K562 (cell line): Measurements from ENCODE around the gene EPDR1. TPM values are rescaled to one million over a fixed set of nuclear protein-coding genes. Genes with fewer than 3 reads are reported as not detected.

Source experiments
- ATAC-seq: fragments of 200-7000 bp; cut with Tn5 transposase; 3 replicates; pipeline ENCODE4 v1.9.1; 2020; ENCODE audit warnings: moderate library complexity
- BruUV-seq: library from RNA; stranded (reverse); fragments of 400-500 nt; replicated peaks from 2 replicates; lab custom pipeline; 2021; lab: Mats Ljungman, UMichigan
- CTCF ChIA-PET: fragments of 300-600 bp; formaldehyde crosslinking; extraction: SDS; loops from one replicate; lab custom pipeline; 2021; ENCODE audit warnings: low intra/inter-chr PET ratio; lab: Yijun Ruan, JAX
- POLR2A ChIA-PET: fragments of 300-600, 350-650 bp; sonication (Branson Sonifier 250); formaldehyde crosslinking; extraction: SDS; loops from one replicate; lab custom pipeline; 2021; ENCODE audit warnings: antibody characterized with exemption, inconsistent platforms; lab: Yijun Ruan, JAX
- DNase-seq, 4 experiments: peaks; one replicate each; pipeline versions ENCODE4 v3.0.0 to v3.0.0-alpha.2; 2011 to 2018; ENCODE audit warnings: low spot score in 3 of 4, mixed read lengths in 3 of 4; ENCODE audit errors: extremely low read depth in 1 of 4
- FAIRE-seq: peaks from 2 replicates; lab custom pipeline; 2011; peaks lifted over from hg19 to GRCh38; lab: Jason Lieb, UNC
- H2AFZ ChIP-seq: 2 replicates; pipeline ENCODE4 v1.6.0; 2011; ENCODE audit warnings: low read depth, low read length, control low read depth, inconsistent platforms
- H3K27ac ChIP-seq: fragments of 200-600 bp; 3 replicates; pipeline ENCODE4 v1.8.0; 2011; ENCODE audit warnings: low read depth, mild to moderate bottlenecking, control low read depth, inconsistent platforms, low read length, moderate library complexity, mixed read lengths; ENCODE audit errors: extremely low read depth
- H3K27me3 ChIP-seq, 2 experiments: fragments of 300-600 bp in 1 of 2; 2 replicates in 1 of 2; 3 replicates in 1 of 2; pipeline versions ENCODE4 v1.6.0 to v1.8.0; 2011; ENCODE audit warnings: inconsistent platforms in 2 of 2, low read length in 2 of 2, mild to moderate bottlenecking in 1 of 2, mixed read lengths in 1 of 2, moderate library complexity in 1 of 2; ENCODE audit not compliant: control insufficient read depth in 2 of 2, insufficient read depth in 2 of 2
- H3K36me3 ChIP-seq: fragments of 300-600 bp; 3 replicates; pipeline ENCODE4 v1.8.0; 2011; ENCODE audit warnings: mild to moderate bottlenecking, low read length, inconsistent platforms; ENCODE audit not compliant: control insufficient read depth, insufficient read depth
- H3K4me1 ChIP-seq, 2 experiments: fragments of 200-600 bp in 1 of 2; replicated peaks in 1 of 2; 2 replicates in 1 of 2; 3 replicates in 1 of 2; pipeline versions ENCODE4 v1.5.1 to v1.8.0; 2011; ENCODE audit warnings: inconsistent platforms in 2 of 2, low read length in 2 of 2, mild to moderate bottlenecking in 1 of 2, mixed read lengths in 1 of 2, moderate library complexity in 1 of 2; ENCODE audit not compliant: control insufficient read depth in 2 of 2, insufficient read depth in 2 of 2
- H3K4me2 ChIP-seq: 2 replicates; pipeline ENCODE4 v1.6.1; 2011; ENCODE audit warnings: low read length, control low read depth, inconsistent platforms, mixed read lengths; ENCODE audit not compliant: insufficient read depth
- H3K4me3 ChIP-seq: fragments of 200-600 bp; sonication (generic), shearing (Covaris generic); 2 replicates; pipeline ENCODE4 v1.5.1; 2016; ENCODE audit warnings: control low read depth, inconsistent platforms
- H3K79me2 ChIP-seq: fragments of 200-600 bp; 3 replicates; pipeline ENCODE4 v1.8.0; 2011; ENCODE audit warnings: low read length, inconsistent platforms; ENCODE audit not compliant: control insufficient read depth, insufficient read depth
- H3K9ac ChIP-seq, 2 experiments: 2 replicates each; pipeline versions ENCODE4 v1.6.0 to v1.6.1; 2011; ENCODE audit warnings: low read depth in 2 of 2, low read length in 2 of 2, control low read depth in 1 of 2, inconsistent platforms in 1 of 2, mild to moderate bottlenecking in 1 of 2, mixed read lengths in 1 of 2; ENCODE audit not compliant: insufficient read depth in 1 of 2
- H3K9me1 ChIP-seq: one replicate; pipeline ENCODE4 v1.6.0; 2011; ENCODE audit warnings: inconsistent platforms, mild to moderate bottlenecking, low read length, moderate library complexity; ENCODE audit not compliant: control insufficient read depth, insufficient read depth
- H3K9me3 ChIP-seq: replicated peaks from 2 replicates; pipeline ENCODE4 v1.5.1; 2011; ENCODE audit warnings: low read depth, low read length, inconsistent platforms; ENCODE audit not compliant: control insufficient read depth, insufficient read depth
- H4K20me1 ChIP-seq: replicated peaks from 2 replicates; pipeline ENCODE4 v1.6.1; 2011; ENCODE audit warnings: low read length, inconsistent platforms, mixed read lengths; ENCODE audit not compliant: control insufficient read depth, insufficient read depth
- EP400 ChIP-seq: fragments of 450-650 bp; IDR thresholded peaks from 2 replicates; pipeline ENCODE4 v1.6.1; 2017; ENCODE audit warnings: antibody characterized with exemption, mild to moderate bottlenecking, moderate library complexity
- MLLT1 ChIP-seq, 2 experiments: fragments of 450-650 bp; IDR thresholded peaks; 2 replicates each; pipeline ENCODE4 v1.6.1; 2016
- PKNOX1 ChIP-seq: fragments of 450-650 bp; IDR thresholded peaks from 2 replicates; pipeline ENCODE4 v1.6.1; 2016
- SLC30A9 ChIP-seq: fragments of 250-450 bp; sonication (Bioruptor Pico); IDR thresholded peaks from 2 replicates; pipeline ENCODE4 v1.8.0; 2022; ENCODE audit warnings: mild to moderate bottlenecking, moderate library complexity
- ZBTB33 ChIP-seq: sonication (generic); formaldehyde crosslinking; IDR thresholded peaks from 2 replicates; pipeline ENCODE4 v1.8.1; 2023; ENCODE audit warnings: mild to moderate bottlenecking, missing genetic modification reagents
- ZNF408 ChIP-seq: fragments of 250-450 bp; sonication (Bioruptor Pico); IDR thresholded peaks from 2 replicates; pipeline ENCODE4 v1.4.0; 2020; ENCODE audit warnings: low read depth, mild to moderate bottlenecking, moderate library complexity
- WGBS: fragments of 100-300 bp; shearing (Covaris generic); methylation state at CpG from one replicate; pipeline ENCODE4 v1.1.6; 2016; ENCODE audit warnings: low coverage, mixed read lengths; ENCODE audit not compliant: insufficient coverage; ENCODE audit errors: missing lambda C conversion rate; 5-methylcytosine and 5-hydroxymethylcytosine counted together
- in situ Hi-C: fragments of 300-500 bp; cut with MboI; formaldehyde crosslinking; loops from 4 replicates; pipeline ENCODE4 v1.15.0; 2018; ENCODE audit warnings: inconsistent platforms, mixed read lengths
- intact Hi-C: fragments of 100-400 bp; cut with micrococcal nuclease; formaldehyde crosslinking; loops from 2 replicates; pipeline ENCODE4 v1.14.2; 2022
- polyA plus RNA-seq, 8 experiments: library from polyadenylated mRNA; depleted of rRNA in 4 of 8; stranded (reverse) in 5 of 8; unstranded in 3 of 8; fragments of >200 nt; fragmentation: Nextera tagmentation in 2 of 8; fragmentation: Illumina TruSeq in 1 of 8; extraction: Ambion mirVana in 2 of 8; extraction: Trizol in 1 of 8; gene quantifications; 2 replicates each; pipeline versions ENCODE4 v1.2.1 to v1.2.3, GENCODE V29; 2011 to 2014; ENCODE audit warnings: inconsistent platforms in 1 of 8, missing spikeins in 1 of 8
- total RNA-seq, 7 experiments: library from RNA; depleted of rRNA in 6 of 7; stranded (reverse); fragments of >200 nt in 6 of 7; fragmentation: Illumina TruSeq in 2 of 7; extraction: Trizol in 2 of 7; gene quantifications; 2 replicates each; pipeline versions ENCODE4 v1.2.1 to v1.2.3, GENCODE V29; 2011 to 2021; ENCODE audit warnings: low replicate concordance in 1 of 7

The EPDR1 gene
- total and polyA plus RNA-seq, 9 of the 15 experiments (the other 6 are each of a cell fraction or from before 2014, with no cell fraction given) = 0.01 to 0.11 TPM; not detected in 7

- Histone ChIP-seq H2AFZ (no peak overlapping the region), H4K20me1 (no peaks in the 10 kb centered on the region), H3K9ac (no peak overlapping the region; a peak in 1 of 4 replicates), H3K9me1 (no peaks in the 10 kb centered on the region), H3K36me3 (no peaks in the 10 kb centered on the region), H3K4me2 (no peak overlapping the region), H3K9me3 (no peaks in the 10 kb centered on the region), H3K27ac (no peak overlapping the region), H3K79me2 (no peaks in the 10 kb centered on the region), H3K27me3 (no peaks in the 10 kb centered on the region; a peak in 1 of 5 replicates), H3K4me1 (peaks cover 0 to 5% of the 10 kb centered on the region in 2 experiments; a peak in 2 of 5 replicates), H3K4me3 (no peak overlapping the region)
- in situ Hi-C loops (no loop called here), intact Hi-C loops (no loop called here)
- BruUV-seq = no TSS peak
- TF ChIP-seq PKNOX1 (no peak), MLLT1 (IDR thresholded peaks at IDR 0.05) (no peak), ZNF408 (no peak), ZBTB33 (no peak), SLC30A9 (CRISPR knock-in tag) (no peak), EP400 (no peak)
- no peak for FAIRE-seq
- no peak for DNase-seq
- CTCF ChIA-PET = no interaction called here
- 33% methylated on average over 7 of the region's 7 CpGs for WGBS
- POLR2A ChIA-PET = interaction anchor here (0.8 kb wide), 1 partner anchor 10 kb away, joined by 3 read pairs; no protein-coding TSS in a partner anchor
- ATAC-seq = no peak; the same call in 2 of the 3 replicates
These were observed 26.9 kb downstream of the EPDR1 start for GRCh38 chr7:37947138-37947940.
